GM21360 (cell line): ENCODE results near the gene MAGI2.
A peak's percentile ranks its signal among the peaks of the same experiment; 100 is the strongest.

ENCODE experiments used
- ATAC-seq: cut with Tn5 transposase; IDR thresholded peaks from one replicate; pipeline ENCODE4 v1.9.1; 2021; ENCODE audit warnings: mild to moderate bottlenecking, moderate library complexity; ENCODE audit not compliant: unreplicated experiment

MAGI2 gene

GRCh38 chr7:78448911-78449310 lies 1004.6 kb downstream of the MAGI2 start:
- ATAC-seq: no peak

DNA sequence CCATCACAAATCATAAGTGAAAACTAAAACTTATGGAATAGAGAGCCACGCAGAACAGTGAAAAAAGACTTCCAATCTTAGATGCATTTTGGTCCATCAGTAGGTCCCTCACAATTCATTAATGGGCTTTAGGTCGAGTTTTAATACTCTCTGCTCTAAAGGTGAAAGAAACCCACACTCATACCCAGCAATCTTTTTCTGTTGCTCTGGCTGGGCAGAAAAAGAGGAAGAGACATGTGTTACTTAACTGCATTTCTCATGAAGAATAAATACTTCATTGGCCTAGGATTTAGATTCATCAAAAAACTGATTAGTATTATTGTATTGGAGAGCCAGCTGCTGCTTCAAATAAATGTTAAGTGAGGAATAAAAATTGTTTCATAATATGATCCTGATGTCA lies 1009.2 kb downstream of the MAGI2 start:
- ATAC-seq: no peak

- no peak for ATAC-seq
Measured at GRCh38 chr7:78443811-78444210, 1009.7 kb downstream of the MAGI2 start.

DNA sequence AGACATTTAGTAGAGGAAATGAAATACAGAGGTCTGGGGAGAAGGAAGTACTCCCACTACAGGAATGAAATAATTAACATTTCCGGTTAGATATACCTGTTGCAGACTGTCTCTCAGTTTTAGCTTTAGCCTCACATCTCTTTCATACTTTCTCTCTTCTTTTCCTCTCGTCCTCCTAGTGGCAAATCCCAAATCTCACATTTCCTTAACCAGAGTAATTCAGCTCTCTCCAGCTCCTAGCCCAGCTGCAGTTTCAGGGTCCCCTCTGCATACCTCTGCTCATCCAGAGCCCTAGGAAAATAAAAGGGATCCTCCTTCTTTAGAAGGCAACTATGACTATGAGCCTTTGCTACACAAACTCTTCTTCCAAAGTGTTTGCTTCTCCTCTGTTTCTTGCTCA lies 1011.7 kb downstream of the MAGI2 start:
- no peak for ATAC-seq

DNA sequence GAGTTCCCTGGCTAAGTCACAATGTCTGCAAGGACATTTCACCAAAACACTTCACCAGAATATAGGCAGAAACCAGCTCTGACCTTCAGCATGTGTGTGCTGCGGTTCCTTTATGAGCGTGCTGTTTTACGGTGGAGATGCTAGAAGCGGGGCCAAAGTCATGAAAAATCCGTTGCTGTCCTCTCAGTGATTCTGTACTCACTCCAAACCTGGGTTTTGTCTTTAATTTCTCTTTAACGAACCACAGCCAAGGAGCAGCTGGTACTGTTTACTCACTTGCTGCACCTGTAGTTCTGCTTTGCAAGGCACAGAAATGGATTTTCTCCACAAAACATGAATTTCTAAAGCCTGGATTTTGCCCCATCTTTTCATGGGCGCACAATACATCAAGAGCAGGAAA lies 1015.0 kb downstream of the MAGI2 start:
- no peak for ATAC-seq

GRCh38 chr7:78437118-78437517 lies 1016.3 kb downstream of the MAGI2 start:
- ATAC-seq: no peak

DNA sequence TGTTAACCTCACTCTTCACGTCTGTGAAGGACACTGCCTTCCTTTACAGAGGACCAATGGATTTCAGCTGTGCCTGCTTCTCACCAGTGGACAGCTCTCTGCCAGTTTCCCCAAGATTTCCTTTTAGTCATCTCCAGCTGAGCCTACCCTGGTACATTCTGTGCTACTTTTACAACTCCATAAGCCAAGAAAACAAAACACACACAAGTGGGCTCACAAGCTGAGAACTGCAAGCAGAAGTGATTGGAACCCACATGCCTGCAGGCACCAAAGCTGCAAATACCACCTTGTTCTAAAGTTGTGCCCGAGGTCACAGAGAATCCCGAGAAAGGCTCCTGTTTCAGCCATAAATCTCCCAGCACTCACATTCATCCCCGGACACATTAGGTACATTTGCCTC lies 1018.1 kb downstream of the MAGI2 start:
- no peak for ATAC-seq

- no peak for ATAC-seq
Measured at GRCh38 chr7:78434281-78434680, 1019.2 kb downstream of the MAGI2 start.

DNA sequence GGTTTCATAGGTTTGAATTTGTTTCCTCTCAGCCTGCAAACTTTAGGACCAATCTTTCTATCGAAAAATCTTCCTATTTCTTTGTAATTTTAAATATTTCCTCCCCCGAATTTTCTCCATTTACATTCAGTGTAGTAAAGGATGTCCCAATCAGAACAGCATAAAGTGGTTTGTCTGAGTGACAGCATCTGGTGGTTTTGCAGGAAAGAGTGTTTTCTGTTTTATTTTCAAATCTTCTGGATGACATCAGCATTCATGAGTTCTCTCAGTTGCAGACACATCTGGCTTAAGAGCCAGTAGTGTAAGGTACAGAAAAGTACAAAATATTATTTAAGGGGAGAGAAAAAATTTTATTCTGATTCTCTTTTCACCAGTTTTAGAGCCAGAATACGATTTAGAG lies 1020.0 kb downstream of the MAGI2 start:
- ATAC-seq: no peak

- no peak for ATAC-seq
Measured at GRCh38 chr7:78429878-78430277, 1023.6 kb downstream of the MAGI2 start.

- peak; percentile 53 for ATAC-seq
Measured at GRCh38 chr7:78427209-78427608, 1026.3 kb downstream of the MAGI2 start.

GRCh38 chr7:78420001-78420400 lies 1033.5 kb downstream of the MAGI2 start:
- ATAC-seq: no peak

GRCh38 chr7:78417180-78417853 lies 1036.2 kb downstream of the MAGI2 start:
- ATAC-seq: no peak

DNA sequence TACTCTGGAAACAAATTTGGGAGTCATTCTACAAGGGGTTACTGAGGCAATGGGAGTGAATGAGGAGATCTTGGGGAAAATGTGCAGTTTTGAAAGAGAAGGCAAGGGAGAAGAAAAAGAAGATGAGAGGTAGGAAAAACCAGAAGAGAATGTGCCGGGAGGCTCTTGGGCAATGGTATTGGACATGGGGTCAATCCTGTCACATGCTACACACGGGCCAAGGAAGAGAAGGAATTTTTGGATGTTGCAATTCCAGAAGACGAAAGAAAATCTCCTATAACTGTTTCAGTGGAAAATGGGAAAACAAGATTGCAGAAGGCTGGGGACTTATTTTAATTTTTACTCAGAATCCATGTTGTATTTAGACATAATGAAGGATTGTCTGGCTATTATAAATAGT lies 1039.9 kb downstream of the MAGI2 start:
- ATAC-seq: no peak

DNA sequence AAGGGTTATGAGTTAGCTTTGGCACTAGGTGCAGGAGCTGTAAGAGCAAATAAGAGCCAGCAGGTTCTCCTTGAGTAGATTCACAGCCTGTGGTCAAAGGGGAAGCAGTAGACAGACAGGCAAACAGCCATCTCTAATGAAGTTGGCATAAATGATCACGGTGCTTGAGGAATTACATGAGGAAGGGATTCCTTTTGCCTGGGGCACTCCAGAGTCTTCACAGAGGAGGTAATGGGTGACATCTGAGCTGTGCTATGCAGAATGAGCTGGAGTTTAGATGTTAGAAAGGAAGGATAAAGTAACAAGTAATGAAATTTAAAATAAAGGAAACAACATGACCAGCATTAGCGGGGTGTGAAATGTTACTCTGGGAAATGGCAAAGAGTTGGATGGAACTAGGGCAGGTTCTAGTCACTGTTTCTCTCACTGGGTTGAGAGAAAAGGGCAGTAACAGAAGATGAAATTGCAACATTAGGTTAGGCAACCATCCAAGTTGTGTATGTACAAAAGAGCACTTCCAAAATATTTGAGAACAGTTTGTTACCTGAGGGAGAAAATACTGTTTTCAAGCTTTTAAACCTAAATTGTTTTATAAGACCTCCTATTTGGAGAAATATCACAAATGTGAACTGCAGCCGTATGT lies 1041.1 kb downstream of the MAGI2 start:
- ATAC-seq: no peak

DNA sequence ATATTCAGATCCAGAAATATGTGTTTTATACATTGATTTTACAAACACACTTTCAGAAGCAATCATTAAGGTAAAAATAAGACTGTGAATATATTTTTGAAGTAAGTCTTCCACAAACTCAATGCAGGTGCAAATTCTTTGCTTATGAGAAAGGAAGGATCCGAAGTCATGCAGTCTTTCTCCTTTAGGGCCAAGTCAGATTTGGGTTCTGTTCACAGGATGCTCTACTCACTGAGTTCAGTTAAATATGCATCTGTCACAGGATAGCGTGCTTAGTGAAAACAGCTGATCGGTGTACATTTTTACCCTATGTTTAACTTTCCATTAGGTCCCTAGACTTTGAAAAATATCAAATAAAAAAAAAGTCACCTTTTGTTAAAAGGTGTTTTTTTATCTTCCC lies 1046.4 kb downstream of the MAGI2 start:
- ATAC-seq: no peak

DNA sequence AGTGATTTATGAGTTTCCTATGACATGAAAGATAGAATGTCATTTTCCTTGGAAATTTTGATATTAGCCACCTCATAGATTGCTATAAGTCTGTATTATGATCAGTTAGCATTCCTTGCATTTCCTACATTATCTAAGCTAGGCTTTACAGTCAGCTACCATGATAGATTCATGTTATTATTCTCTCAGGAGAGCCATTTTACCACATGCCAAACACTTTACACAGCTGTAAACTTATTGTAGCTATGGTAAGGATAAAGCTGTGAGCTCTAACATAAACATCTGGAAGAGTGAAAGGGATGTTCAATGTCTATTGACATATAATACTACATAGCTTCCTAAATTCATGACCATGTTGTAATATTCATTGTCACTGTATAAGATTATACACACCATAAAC lies 1046.9 kb downstream of the MAGI2 start:
- no peak for ATAC-seq

DNA sequence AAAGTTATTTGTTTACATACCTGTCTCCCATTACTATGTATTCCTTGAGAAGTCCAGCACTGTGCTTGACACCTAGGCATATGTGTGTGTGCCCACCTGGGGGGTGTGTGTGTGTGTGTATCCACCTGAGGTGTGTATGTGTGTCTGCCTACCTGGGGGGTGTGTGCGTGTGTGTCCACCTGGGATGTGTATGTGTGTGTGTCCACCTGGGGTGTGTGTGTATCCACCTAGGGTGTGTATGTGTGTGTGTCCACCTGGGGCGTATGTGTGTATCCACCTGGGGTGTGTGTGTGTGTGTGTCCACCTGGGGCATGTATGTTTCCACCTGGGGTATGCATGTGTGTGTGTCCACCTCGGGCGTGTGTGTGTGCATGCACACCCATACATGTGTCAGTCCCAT lies 1051.4 kb downstream of the MAGI2 start:
- ATAC-seq: no peak

- no peak for ATAC-seq
Measured at GRCh38 chr7:78400038-78400437, 1053.4 kb downstream of the MAGI2 start.

DNA sequence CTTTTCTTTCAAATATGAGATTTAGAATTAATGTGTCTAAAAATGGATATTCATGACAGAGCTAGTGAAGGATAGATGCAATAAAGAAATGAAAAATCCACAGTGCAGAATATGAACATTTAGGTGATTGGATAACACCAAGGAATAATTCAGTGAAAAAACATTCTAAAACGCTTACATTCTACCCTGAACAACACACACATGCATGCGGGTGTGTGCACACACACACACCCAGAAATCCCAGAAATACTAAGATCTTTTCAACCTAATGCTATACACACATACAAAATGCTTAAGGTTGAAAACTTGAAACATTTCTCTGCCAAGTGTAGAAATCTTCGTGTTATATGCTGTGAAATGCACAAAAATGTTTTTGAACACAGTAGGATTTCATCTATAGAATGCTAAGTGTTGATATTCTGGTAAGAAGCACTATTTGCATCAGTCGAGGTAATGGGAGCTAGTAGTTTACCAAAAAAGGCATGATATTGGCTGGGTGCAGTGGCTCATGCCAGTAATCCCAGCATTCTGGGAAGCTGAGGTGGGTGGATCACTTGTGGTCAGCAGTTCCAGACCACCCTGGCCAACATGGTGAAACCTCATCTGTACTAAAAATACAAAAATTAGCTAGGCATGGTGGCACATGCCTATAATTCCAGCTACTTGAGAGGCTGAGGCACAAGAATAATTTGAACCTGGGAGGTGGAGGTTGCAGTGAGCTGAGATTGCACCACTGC lies 1054.3 kb downstream of the MAGI2 start:
- ATAC-seq: no peak

DNA sequence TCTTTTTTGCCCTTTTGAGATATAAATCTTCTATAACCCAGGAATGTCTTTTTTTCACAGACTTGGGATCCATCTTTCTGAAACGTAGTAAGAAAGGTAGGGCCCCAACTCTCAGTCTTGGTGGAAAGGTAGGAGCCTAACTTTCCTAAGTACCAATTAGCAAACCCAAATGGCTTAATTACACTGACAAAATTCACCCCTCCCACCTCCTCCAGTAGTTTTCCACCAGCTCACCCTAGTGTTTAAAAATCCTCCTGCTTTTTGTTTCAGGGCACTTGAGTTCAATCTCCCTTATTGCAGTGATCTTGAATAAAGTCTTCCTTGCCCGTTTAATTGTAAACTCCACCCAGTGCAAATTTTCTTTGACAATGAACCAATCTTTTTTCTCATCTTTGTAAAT lies 1054.9 kb downstream of the MAGI2 start:
- no peak for ATAC-seq

DNA sequence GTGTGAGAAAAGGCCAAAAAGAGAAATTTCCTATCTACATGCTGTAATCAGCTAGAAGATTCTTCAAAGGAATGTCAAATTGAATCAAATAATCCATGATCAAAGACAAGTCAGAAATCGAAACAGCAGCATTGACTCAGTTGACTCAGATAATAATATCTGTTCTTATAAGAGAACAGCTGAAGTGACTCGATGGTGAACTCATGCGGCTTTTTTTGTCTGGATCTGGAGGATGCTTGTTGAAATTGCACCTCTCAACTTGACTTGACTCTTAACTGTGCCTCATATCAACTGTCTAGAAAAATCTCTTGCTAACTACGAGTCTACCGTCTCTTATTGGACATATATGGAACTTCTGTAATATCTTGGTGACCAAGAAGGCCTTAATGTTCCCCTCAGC lies 1055.4 kb downstream of the MAGI2 start:
- ATAC-seq: no peak
